HL-60 (cell line): ENCODE data around the gene PIK3R1.

Experiments used
- DNase-seq, 2 experiments: peaks; one replicate each; pipeline ENCODE4 v3.0.0-alpha.2; 2010 to 2020; ENCODE audit warnings: low read depth in 1 of 2, low spot score in 1 of 2
- H3K27ac ChIP-seq: fragments of 250-450 bp; sonication (Bioruptor Pico); replicated peaks from 2 replicates; pipeline ENCODE4 v1.5.1; 2020; ENCODE audit warnings: mild to moderate bottlenecking, moderate library complexity
- H3K27me3 ChIP-seq: fragments of 250-450 bp; sonication (Bioruptor Pico); 2 replicates; pipeline ENCODE4 v1.5.1; 2021; ENCODE audit warnings: mild to moderate bottlenecking, moderate library complexity; ENCODE audit not compliant: insufficient read depth, poor library complexity, severe bottlenecking
- H3K4me3 ChIP-seq: replicated peaks from 2 replicates; pipeline ENCODE4 v1.5.1; 2011; ENCODE audit warnings: mild to moderate bottlenecking, control low read depth, low read length; ENCODE audit not compliant: insufficient read depth
- CTCF ChIP-seq: IDR thresholded peaks from one replicate; pipeline ENCODE4 v1.5.1; 2011; ENCODE audit warnings: low read length, control low read depth, inconsistent platforms; ENCODE audit not compliant: insufficient read depth
- GABPA ChIP-seq: IDR thresholded peaks from 2 replicates; pipeline ENCODE4 v1.6.1; 2012; ENCODE audit warnings: low read depth
- POLR2AphosphoS5 ChIP-seq: IDR thresholded peaks from 2 replicates; pipeline ENCODE4 v1.6.1; 2012; ENCODE audit warnings: low read depth
- REST ChIP-seq: IDR thresholded peaks from 2 replicates; pipeline ENCODE4 v1.6.1; 2012; ENCODE audit warnings: low read depth; ENCODE audit not compliant: insufficient replicate concordance
- SPI1 ChIP-seq: IDR thresholded peaks from 2 replicates; pipeline ENCODE4 v1.6.1; 2012; ENCODE audit warnings: low read depth, mild to moderate bottlenecking, borderline replicate concordance

PIK3R1 gene

GRCh38 chr5:68272289-68272688, 56.7 kb downstream of the PIK3R1 start:
- no peak overlapping the region for H3K27ac ChIP-seq
- no peak for DNase-seq

GRCh38 chr5:68273717-68274409, 58.3 kb downstream of the PIK3R1 start:
- DNase-seq = no peak
- no peak for TF ChIP-seq REST
- no peak for TF ChIP-seq GABPA
- TF ChIP-seq CTCF = no peak
- TF ChIP-seq POLR2AphosphoS5 = no peak
- no peak for TF ChIP-seq SPI1
- no peak overlapping the region for H3K4me3 ChIP-seq
- no peaks in the 10 kb centered on the region for H3K27me3 ChIP-seq
- H3K27ac ChIP-seq = no peak overlapping the region

More at GRCh38 chr5:68272289-68272688, 56.7 kb downstream of the PIK3R1 start:
- Histone ChIP-seq H3K27me3 (no peaks in the 10 kb centered on the region), H3K4me3 (no peak overlapping the region)
- TF ChIP-seq REST (no peak), GABPA (no peak), CTCF (no peak), POLR2AphosphoS5 (no peak), SPI1 (no peak)

- H3K27ac ChIP-seq = no peak overlapping the region
- H3K4me3 ChIP-seq = no peak overlapping the region
- TF ChIP-seq POLR2AphosphoS5 (no peak), REST (no peak), SPI1 (no peak), GABPA (no peak), CTCF (no peak)
- DNase-seq = no peak
- H3K27me3 ChIP-seq = no peaks in the 10 kb centered on the region
Measured at GRCh38 chr5:68274847-68275651, 59.5 kb downstream of the PIK3R1 start.
